NCI-H524 treated with DMSO at 0.1 percent for 48 hours (cell line): ENCODE measurements around the gene PLBD2.

Source experiments
- DNase-seq: peaks from one replicate; lab custom pipeline; 2025; lab: John Stamatoyannopoulos, UW

The PLBD2 gene

GRCh38 chr12:113370923-113371682, 12.7 kb downstream of the PLBD2 start:
- no peak for DNase-seq

GRCh38 chr12:113371808-113372207, 13.4 kb downstream of the PLBD2 start:
- no peak for DNase-seq

DNA sequence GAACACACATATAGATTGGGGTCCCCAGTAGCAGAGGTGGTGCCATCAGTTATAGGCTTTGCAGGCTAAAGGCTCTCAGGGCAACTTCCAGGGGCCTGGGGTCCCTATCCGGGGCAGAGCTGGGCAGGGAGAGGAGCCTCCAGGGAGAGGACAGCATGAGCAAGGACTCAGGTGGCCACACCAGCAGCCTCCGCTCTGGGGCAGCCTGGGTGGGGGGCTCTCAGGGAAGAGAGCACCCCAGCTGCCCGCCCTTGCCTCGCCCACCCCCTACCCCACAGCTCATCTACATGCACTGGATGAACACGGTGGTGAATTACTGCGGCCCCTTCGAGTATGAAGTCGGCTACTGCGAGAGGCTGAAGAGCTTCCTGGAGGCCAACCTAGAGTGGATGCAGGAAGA, 14.0 kb downstream of the PLBD2 start:
- DNase-seq = no peak

GRCh38 chr12:113373440-113373839, 15.1 kb downstream of the PLBD2 start:
- DNase-seq = no peak

DNA sequence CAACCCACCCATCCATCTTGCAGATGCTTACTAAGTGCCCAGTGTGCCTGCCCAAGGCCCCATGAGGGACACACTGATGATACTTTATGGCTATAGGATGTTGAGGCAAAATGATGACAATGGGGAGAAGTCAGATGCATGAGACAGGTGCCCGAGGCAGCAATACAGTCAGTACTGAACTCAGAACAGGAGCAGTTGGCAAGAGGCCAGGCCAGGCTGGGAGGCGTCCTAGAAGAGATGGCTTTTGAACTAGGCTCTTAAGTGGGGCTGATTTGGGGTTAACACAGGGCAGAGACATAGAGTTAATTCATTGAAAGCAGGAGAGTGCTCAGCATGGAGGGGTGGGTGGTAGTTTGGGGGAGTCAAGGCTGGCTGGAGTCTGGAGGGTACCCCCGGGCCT, 15.6 kb downstream of the PLBD2 start:
- no peak for DNase-seq

- DNase-seq = no peak
Observed at GRCh38 chr12:113374823-113375428, 16.5 kb downstream of the PLBD2 start.

- DNase-seq = no peak
Observed at GRCh38 chr12:113378291-113378690, 19.9 kb downstream of the PLBD2 start.

DNA sequence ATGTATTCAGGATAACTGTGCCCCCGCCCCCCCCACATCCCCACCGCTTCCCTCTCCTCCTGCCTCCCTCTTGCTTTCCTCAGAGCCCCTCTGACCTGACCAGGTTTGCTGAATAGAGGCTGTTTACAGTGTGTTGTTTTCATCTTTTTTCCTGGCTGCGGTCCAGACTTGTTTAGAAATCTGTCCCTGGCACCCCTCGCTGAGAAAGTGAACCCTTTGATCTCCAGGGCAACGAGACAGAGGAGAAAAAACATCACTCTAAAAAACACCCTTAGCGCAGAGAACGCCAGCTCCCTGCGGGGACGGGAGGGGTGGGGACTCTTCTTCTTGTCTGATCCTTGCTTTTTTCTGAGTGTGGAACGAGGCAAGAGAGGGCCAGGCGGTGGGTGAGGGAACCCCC, 22.8 kb downstream of the PLBD2 start:
- no peak for DNase-seq

DNA sequence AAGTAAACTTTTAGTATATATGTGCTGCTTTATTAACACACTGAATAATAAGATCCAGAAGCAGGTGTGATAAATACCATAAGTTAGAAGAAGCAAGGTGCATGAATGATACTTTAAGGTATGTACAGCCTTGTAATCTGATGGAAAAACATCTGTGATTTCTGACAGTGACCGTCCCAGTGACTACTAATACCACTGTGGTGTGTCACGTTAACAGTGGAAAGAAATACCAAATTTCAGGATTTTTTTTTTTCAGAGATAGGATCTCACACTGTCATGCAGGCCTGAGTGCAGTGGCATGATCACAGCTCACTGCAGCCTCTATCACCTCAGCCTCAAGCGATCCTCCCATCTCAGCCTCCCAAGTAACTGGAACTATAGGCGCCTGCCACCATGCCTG, 23.8 kb downstream of the PLBD2 start:
- DNase-seq = no peak

DNA sequence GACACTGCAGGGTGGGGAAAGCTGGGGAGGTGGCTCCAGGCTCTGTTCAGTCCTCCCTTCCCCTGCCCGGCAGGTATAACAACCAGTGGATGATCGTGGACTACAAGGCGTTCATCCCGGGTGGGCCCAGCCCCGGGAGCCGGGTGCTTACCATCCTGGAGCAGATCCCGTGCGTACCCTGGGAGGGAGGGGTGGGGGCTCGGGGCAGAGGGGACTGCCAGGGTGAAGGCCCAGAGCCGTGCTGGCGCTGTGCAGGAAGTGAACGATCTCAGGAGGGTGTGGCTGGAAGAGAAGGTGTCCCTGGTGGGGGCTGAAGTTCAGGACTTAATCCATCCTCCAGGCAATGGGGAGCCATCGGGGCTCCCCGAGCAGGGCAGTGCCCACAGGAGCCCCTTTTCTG, 26.4 kb downstream of the PLBD2 start:
- no peak for DNase-seq

DNA sequence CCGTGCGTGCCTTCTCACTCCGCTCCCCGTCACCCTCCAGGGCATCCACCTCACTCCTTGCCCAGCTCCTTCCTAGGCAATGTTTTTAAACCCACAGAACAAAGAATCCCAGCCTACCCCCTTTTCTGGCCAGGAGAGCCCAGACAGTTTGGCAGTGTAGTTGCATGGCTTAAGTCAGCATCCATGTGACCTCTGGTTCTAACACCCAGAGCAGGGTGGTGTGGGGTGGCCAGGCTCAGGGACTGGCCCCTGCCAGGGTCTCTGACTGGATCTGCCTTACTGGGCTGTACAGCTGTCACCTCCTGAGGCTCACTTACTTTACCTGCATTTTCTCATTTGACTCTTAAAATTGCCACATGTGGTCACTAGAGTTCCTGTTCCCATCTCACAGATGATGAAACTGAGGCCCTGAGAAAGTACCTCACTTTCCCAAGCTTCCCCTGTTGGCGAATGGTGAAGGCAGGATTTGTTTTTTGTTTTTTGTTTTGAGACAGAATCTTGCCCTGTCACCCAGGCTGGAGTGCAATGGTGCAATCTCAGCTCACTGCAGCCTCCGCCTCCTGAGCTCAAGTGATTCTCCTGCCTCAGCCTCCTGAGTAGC, 27.0 kb downstream of the PLBD2 start:
- no peak for DNase-seq

DNA sequence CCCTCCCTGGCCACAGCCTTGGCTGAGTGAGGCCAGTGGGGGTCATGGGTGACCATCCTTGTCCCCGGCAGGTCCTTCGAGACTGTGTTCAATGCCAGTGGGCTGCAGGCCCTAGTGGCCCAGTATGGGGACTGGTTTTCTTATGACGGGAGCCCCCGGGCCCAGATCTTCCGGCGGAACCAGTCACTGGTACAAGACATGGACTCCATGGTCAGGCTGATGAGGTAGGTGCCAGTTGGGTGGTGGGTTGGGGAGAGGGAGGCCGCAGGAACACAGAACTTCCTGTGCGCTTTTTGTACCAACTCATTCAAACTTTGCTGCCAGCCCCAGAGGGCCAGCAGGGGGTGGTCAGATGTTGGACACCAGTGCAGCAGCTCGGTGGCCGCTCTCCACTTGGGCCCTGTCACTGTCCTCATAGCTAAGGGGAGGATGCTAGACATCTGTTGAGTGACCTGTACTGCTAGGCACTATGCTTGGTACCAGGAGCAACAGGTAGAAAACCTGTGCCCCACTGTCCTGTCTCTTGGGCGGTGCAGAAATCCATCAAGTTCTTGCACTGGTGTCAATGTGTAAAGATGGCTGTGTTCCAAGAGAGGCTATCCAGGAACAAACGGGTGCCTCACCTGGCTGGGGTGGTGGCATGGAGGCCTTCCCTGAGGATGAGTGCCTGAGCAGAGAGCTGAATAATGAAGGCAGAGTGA, 28.6 kb downstream of the PLBD2 start:
- no peak for DNase-seq

DNA sequence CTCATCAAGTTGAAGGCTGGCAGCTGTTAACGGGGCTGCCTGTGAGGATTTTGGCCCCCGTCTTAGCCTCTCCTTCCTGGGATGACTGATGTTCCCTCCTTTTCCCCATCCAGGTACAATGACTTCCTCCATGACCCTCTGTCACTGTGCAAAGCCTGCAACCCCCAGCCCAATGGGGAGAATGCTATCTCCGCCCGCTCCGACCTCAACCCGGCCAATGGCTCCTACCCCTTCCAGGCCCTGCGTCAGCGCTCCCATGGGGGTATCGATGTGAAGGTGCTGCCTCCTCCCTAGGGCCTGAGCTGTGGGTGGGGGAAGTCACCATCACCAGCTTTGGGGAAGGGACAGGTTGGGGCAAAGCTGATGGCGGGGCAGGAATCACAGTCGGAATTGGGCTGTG, 29.2 kb downstream of the PLBD2 start:
- no peak for DNase-seq

- no peak for DNase-seq
Observed at GRCh38 chr12:113388351-113388750, 30.0 kb downstream of the PLBD2 start.

GRCh38 chr12:113390064-113391043, 32.0 kb downstream of the PLBD2 start:
- no peak for DNase-seq

DNA sequence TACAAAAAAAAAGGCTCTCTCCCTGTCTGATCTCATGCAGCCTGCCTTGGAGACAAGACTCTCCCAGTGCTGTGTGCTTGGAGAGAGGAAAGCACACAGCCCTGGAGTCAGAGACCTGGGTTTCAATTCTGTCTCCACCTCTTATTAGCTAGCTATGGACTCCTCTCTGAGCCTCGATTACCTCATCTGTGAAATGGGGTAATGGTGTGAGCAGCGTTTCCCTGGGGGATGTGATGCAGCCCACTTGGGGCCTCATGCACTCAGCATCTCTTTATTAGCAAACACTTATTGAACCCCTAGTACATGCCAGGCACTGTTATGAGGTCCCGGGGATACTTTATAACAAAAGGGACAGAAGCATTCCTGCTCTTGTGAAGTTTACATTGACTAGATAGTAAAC, 32.8 kb downstream of the PLBD2 start:
- DNase-seq = no peak

DNA sequence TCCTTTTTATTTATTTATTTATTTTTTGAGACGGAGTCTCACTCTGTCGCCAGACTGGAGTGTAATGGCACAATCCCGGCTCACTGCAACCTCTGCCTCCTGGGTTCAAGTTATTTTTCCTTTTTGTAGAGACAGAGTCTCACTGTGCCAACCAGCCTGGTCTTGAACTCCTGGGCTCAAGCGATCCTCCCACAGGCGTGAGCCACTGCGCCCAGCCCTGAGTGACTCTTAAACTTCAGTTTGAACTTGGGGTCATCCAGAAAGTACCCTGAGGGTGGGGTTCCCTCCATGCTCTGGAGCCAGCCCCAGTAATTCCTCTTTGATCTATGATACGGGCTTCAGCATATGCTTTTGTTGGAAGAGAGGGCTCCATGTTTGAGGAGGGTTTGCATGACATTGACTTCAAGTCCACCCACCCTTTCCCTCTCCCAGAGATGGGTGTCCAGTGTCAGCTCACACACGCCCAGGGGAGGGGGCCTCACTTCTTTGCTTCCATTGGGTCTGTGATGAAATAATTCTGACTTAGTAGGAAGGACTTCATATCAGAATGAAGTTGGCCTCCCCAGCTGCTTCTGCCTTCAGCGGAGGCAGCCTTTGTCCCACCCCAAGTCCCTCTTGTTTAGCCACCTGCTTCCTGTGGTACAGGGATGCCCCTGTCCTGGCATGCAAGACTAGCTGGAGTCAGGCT, 33.4 kb downstream of the PLBD2 start:
- no peak for DNase-seq

DNA sequence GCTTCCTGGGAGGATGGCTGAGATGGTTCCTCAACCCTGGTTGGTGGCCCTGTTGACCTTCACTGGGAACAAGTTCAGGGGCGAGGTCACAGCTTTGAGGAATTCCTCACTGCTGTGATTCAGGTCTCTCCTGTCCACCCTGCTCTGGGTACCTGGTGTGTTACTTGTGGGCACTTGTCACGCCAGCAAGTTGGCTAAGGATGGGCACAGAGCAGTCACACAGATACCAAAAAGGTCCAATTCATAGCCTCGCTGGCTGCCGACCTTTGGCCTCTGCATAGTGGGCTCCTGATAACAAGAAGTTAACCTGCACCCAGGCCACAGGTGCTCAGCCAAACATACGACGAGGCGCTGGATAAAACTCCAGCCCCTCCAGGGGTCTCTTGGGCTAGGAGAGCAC, 34.1 kb downstream of the PLBD2 start:
- DNase-seq = no peak

DNA sequence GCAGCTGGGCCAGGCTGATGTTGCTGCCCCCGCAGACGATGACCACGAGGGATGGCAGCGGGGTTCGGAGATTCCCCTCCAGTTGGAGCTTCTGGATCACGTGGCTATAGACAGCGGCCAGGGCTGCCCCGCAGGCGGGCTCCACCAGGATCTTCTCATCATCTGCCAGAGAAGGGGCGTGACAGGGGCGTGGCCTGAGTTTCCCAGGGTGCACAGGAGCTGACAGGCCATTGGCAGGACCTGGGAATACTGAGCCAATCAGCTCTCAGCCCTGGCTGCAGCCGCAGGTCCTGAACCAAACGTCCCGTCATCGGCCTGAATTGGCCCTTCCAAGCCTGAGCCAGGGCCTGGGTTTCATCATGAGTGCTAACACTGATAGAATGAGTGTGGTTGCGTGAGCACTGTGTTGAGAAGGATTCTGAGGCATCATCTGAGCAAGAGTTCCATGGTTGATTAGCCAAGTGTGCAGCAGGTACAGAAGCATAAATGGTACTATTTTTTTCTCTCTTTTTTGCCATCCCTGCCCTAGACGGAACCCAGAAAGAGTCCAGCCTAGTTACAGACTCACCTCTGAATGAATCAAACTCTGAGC, 34.7 kb downstream of the PLBD2 start:
- DNase-seq = no peak

DNA sequence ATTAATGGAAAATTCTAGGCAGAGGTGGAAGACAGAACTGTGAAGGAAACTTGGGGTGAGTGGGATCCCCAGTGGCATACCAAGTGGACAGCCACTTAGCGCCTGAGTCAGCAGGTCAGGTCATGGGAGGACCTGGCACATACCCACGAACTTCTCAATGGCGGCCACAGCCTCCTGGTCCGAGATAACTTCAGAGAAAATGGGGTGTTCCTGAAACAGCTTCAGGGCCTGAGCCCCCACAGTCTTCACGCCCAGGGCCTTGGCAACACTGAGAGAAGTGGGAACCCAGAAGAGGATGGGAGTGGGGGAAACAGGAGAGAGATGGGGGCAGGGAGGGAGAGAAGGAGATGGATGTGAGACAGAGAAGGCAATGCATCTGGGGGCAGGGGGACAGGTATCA, 35.4 kb downstream of the PLBD2 start:
- DNase-seq = no peak

GRCh38 chr12:113395119-113395518, 36.7 kb downstream of the PLBD2 start:
- DNase-seq = no peak
